SKM-1 treated with dmso at 0.1 percent for 144 hours (cell line): ENCODE data around the gene PHOX2A.

Source experiments
- DNase-seq: peaks from one replicate; lab custom pipeline; 2025; ENCODE audit not compliant: unreplicated experiment; lab: John Stamatoyannopoulos, UW

PHOX2A gene

DNA sequence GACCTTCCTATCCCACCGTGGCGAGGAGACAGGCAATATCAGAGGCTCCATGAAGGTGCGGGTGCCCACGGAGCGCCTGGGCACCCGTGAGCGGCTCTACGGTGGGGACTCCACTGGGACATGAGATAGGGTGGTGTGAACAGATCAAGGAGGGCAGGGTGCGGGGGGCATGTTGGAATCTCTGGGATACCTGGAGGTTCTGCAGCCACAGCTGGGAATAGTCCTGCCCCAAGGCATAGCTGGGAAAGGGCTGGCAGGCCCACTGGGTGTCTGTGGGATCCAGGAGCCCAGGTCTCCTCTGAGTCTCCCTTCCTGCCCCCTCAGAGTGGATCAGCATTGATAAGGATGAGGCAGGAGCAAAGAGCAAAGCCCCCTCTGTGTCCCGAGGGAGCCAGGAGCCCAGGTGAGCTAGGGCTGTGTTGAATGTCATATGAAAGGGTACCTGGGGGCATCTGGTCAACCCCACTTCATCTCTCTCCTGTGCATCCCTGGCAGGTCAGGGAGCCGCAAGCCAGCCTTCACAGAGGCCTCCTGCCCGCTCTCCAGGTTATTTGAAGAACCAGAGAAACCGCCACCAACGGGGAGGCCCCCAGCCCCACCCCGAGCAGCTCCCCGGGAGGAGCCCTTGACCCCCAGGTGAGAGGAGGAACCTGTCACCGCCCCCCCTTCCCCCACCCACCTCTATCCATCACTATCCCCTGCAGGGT, 8.5 kb downstream of the PHOX2A start:
- no peak for DNase-seq

DNA sequence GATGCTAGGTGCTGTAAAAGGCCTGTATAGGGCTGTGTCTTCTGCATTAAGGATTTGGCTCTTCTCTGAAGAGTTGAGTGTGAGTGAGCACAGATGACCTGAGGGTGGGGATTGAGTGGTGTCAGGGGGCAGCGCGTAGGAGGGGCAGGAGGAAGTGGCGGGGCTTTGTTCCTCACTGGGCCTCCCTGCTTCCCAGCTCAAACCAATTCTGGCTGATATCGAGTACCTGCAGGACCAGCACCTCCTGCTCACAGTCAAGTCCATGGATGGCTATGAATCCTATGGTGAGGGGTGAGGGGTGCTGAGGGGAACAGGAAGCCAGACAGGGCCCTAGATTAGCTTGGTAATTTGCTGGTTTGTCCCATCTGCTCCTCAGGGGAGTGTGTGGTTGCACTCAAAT, 9.1 kb downstream of the PHOX2A start:
- DNase-seq, result no peak

DNA sequence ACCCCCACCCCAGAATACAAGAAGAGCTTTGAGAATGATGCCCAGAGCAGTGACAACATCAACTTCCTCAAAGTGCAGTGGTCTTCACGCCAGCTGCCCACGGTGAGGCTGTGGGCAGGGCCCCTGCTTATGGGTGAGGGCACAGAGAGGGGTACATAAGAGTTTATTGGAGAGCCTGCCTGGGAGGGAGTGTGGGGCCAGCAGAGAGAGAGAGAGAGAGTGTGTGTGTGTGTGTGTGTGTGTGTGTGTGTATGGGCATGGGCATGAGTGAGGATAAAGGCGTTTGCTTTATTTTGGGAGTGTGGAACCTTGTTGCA, 9.5 kb downstream of the PHOX2A start:
- DNase-seq, result no peak

DNA sequence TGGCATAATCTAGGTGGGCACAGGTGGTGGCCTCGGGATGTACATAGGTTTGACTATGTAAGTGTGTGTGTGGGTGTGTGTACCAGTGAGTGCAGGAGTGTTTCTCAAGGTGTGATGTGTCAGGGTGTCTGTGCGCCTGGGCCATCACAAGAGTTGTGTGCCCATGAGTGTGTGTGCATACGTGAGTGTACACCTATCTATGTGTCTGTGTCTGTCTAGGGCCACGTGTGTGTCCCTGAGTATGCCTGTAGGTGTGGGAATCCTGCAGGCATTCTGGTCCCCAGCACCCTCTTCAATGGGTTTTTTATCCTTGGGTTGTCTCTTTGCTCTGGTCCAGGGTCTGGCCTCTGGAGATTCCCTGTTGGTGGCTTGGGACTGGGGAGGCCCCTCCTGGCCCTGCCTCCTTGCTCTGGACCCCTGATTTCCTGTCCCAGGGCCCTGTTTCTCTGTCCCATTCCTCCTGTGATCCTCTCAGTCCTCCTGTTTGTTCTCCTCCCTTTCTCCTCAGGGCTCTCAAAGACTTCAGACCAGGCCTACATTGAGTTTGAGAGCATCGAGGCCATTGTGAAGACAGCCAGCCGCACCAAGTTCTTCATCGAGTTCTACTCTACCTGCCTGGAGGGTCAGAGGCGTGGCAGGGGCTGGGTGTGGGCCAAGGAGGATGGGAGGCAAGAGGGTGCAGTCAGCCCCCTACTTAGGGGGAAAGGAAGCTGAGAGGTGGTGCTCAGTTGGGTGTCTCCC, 10.0 kb downstream of the PHOX2A start:
- no peak for DNase-seq

DNA sequence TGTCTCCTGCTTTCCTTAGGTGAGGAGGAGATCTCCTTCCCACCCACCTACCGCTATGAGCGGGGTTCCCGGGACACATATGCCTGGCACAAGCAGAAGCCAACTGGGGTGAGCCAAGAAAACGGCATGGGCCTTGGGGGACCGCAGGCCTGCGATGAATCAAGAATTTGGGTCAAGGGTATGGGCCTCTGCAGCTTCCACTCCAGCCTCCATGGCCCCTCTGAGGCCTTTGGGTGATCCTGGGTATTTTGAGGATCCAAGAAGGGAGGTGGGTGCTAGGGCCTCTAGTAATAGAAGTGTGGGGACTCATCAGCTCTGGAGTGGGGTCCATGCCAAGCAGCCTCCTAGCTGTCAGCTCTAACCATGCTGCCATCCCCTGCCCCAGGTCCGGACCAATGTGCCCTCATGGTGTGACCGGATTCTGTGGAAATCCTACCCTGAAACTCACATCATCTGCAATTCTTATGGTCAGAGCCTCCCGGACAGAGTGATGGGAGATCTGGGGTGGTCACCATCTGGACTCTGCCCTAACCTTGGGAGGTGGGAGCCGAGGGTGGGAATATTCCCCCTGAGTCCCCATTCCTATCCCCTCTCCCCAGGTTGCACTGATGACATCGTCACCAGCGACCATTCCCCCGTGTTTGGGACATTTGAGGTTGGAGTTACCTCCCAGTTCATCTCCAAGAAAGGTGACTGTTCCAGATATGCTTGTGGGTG, 10.8 kb downstream of the PHOX2A start:
- no peak for DNase-seq

DNA sequence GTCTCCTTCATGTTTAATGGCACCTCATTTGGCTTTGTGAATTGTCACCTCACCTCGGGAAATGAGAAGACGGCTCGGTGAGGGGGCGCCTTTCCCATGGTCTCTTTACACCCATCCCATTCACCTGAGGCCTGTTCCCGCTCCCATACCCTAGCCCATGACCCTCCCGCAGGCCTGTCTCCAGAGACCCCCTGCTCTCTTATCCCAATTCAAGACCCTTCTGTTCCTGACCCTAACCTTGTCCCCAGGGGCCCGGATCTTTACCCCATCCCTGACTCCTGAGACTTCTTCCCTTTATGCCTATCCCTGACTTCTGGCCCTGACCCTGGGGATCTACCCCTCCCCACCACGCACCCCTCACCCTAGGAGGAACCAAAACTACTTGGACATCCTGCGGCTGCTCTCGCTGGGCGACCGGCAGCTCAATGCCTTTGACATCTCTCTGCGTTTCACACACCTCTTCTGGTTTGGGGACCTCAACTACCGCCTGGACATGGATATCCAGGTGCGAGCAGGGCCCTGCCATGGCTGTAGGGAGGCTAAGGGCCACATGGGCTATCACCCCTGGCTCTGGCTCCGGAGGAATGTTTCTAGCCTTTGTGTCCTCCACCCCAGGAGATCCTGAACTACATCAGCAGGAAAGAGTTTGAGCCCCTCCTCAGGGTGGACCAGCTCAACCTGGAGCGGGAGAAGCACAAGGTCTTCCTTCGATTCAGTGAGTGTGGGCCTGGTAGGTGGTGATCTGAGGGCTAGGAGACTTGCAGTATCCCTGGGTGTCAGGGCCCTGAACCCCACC, 11.5 kb downstream of the PHOX2A start:
- DNase-seq, result no peak

DNA sequence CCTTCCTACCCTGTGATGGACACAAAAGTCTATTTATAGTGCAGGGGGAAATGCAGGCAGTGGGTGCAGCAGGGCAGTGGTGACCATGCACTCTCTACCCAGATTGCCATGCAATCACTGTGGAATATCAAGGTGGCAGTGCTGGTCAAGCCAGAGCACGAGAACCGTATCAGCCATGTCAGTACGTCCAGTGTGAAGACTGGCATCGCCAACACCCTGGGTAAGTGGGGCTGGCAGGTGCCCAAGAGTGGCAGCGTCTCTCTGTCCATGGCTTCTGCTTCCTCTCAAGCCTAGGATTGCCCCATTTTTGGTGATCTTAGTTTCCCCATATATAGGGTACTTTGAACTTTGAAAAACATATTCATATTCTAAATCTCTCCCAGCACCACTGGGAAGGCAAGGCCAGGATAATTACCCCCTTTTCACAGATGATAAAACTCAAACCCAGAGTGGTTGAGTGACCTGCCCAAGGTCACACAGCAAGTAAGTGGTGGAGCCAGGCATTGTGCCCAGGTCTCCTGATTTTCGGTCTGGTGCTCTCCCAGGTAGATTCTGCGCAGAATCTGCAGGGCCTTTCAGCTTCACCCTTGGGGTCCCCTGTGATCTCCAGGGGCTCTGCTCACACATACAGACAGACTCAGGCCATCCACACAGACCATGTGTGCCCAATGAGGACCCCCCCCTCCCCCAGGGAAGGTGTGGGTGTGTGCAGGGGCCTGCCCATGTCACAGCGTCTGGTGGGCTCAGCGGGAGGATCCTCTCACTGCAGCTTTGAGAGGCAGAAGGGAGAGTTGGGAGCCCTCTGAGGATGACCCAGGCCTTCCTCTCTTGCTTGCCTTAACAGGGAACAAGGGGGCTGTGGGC, 12.3 kb downstream of the PHOX2A start:
- DNase-seq, result no peak

DNA sequence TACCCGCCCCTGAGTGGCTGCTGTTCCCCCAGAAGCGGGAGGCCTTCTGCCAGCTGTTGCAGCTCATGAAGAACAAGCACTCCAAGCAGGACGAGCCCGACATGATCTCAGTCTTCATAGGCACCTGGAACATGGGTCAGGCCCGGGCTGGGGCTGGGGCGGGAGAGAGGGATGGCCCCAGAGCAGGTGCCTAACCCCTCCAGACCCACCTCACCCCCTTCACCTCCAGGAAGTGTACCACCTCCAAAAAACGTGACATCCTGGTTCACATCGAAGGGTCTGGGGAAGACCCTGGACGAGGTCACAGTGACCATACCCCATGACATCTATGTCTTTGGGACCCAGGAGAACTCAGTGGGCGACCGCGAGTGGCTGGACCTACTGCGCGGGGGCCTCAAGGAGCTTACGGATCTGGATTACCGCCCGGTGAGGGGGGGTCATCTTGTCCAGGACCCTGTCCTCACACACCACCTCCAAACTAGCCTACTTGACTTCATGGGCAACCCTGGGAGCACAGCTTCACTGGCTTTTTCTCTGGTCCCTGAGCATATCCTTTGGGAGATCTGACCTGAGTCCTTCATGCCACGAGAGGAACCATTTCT, 13.1 kb downstream of the PHOX2A start:
- no peak for DNase-seq

DNA sequence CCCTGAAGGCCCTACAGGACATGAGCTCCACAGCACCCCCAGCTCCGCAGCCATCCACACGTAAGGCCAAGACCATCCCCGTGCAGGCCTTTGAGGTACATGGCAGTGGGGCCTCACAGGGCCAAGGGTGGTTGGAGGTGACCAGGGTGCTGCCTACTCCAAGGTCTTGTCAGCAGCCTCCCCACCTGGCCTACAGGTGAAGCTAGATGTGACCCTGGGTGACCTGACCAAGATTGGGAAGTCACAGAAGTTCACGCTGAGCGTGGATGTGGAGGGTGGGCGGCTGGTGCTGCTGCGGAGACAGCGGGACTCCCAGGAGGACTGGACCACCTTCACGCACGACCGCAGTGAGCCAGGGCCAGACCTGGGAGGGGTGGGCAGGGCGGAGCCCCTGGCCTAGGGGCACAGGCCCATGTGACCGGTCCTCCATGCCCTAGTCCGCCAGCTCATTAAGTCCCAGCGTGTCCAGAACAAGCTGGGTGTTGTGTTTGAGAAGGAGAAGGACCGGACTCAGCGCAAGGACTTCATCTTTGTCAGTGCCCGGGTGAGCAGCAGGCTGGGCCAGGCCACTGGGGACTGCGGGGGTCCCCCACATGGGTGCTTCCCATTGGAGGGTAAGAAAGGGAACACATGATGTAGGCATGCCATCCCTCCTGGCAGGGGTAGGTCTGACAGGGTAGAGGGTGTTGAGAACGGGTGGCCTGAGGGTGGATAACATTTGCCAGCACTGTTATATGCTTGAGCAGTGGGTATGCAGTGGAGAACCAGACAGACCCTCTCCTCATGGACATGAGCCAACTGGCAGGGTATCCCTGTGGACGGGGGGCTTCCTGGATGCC, 13.8 kb downstream of the PHOX2A start:
- no peak for DNase-seq

DNA sequence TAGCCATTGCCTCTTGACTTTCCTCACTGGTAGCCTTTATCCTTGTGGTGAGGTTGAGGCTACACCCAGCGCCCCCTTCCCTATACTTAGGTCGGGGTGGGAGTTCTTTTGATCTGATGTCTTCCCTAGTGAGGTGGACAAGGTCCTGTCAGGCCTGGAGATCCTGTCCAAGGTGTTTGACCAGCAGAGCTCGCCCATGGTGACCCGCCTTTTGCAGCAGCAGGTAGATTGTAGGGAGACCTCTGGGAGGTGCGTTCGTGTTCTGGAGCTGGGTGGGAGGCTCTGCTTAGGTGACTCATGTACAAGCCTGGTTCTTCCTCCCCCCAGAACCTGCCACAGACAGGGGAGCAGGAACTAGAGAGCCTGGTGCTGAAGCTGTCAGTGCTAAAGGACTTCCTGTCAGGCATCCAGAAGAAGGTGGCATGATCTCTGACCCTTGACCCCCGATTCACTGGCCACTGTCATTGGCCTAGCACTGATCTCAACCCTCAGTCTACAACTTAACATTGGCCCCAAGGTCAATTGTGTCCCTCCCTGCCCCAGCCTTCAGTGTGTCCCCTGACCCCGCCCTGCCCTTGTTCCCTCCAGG, 14.5 kb downstream of the PHOX2A start:
- DNase-seq, result no peak

DNA sequence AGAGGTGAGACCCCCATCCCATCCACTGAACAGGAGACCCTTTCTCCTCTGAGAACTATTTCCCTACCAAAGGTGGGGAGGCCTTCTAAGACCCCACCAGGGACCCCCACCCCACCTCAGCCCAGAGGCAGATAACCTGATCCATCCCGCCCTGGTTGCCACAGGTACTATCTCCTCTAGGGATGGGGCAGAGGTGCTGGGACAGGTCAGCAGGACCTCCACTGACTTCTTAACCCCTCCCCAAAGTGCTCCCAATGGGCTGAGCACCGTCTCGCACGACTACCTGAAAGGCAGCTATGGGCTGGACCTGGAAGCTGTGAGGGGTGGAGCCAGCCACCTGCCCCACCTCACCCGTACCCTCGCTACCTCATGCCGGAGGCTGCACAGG, 15.1 kb downstream of the PHOX2A start:
- no peak for DNase-seq

DNA sequence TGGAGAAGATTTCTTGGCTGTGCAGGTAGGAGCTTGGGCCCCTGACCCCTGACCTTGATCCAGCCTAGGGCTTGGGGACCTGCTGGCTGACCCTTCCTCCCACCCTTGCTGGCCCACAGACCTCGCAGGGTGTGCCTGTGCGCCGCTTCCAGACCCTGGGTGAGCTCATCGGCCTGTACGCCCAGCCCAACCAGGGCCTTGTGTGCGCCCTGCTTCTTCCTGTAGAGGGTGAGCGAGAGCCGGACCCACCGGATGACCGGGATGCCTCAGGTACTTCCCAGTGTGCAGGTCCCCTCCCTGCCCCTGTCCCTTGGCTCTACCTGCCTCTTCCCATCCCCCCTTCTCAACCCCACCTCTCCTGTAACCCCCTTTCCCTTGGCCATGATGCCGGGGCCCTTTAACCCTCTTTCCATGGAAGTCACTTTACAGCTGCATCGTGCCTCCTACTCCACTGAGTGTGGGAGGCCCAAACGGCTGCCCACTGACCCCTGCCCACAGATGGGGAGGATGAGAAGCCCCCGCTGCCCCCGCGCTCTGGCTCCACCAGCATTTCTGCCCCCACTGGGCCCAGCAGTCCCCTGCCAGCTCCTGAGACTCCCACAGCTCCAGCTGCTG, 15.6 kb downstream of the PHOX2A start:
- no peak for DNase-seq

DNA sequence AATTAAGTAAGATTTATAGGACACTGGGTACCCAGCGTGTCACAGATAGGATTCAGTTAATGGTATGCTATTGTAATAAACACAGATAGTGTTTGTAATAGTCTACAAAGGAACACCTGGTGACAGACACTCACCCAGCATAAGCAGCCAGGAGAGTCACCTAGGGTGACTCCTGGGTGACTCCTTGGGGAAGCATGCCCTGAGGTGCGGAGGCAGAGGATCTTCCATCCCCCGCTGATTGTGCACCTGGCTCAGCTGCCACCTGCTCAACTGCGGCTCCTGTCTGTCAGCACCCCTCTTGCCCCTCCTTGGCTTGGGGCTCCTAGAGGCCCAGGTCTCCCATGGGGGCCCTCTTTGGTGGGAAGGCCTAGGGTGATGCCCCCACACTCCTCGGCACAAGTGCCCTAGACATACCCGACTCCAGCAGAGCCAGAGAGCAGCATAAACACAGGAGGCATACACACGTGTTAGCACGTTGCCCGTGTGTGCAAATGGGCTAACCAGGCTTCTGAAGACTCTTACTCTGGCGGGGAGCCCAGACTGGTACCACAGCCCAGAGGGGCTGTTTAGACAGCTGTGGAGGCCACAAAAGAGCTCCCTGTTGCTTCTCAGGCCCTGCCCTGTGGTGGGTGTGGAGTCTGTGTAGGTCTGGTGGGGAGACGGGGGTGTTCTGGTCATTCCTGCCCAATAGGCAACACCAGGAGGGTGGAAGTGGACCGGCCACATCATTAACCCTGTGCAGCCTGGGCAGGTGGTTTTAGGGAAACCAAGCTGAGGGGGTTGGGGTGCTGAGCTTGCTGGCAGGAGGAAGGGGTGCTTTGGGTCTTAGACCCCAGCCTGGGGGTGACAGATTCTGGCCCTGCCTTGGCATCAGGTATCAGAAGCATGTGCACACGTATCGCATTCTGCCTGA, 16.4 kb downstream of the PHOX2A start:
- DNase-seq, result no peak

DNA sequence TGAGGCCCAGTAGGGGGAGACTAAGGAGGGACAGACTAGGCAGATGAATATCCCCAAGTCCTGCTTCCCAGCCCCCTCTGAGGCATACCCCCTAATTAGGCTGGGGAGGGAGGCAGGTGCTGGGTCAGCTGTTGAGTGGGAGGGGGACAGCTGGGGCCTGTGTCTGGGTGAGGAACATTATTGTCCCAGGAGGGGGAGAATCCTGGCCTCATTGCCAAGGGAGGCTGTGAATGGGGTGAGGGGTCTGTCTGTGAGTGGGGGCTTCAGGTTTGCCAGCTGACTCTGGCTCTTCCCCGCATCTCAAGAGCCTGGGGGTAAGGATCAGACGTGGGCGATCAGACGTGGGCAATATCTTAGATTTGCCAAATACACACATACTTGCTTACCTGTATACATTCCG, 17.3 kb downstream of the PHOX2A start:
- no peak for DNase-seq

DNA sequence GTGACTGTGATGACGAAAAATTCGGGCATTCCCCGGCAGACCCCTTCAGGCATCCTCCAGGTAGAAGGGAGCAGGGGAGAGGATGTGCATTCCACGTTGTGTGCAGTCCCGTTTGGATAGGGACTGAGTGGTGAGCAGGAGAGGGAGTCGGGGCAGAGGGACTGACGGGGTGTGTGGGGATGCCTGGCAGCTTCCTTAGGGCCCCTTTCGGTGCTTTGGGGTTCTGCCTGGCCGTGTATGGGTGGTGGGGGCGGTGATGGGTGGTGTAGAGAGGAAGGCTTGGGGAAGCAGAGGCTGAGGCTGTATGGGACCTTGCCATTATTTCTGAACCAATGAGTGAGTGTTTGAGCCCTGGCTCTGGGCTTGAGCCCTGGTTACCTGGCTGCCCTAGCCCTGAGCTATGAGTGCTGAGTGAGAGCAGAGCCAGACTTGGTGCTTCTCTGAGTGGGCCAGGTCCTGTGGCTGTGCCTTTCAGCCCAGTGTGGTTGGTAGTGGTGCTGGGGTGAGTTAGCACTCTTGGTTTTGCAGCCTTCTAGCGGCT, 18.5 kb downstream of the PHOX2A start:
- no peak for DNase-seq

DNA sequence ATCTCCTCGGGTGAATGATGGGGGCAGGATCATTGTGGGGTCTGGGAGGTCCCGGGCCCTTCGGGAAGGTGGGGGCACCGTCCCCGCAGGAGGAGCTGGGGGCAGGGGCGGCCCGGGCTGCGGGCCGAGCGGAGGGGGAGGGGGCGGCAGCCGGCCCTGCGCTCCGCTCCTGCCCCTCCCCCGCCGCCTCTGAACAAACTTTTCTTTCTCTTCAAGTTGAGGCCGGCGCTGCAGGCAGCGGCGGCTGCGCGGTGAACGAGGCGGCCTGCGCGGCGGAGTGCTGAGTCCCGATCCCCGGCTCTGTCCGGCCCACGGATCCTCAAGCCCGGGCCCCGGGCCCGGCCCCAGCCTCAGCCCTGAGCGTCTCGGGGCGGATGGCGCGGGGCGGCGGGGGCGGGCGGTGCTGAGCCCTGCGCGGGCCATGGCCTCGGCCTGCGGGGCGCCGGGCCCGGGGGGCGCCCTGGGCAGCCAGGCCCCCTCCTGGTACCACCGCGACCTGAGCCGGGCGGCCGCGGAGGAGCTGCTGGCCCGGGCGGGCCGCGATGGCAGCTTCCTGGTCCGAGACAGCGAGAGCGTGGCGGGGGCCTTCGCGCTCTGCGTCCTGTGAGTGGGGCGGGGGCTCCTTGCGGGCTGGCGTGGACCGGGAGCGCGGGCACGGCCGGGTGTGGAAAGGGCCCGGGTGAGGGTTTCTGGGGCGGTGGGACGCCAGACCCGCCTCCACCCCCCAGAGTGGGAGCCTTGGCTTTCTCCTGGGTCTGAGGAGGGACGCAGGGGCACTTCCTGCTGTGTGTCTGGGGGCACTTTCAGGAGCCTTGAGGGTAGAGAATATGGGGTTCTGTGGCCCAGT, 19.2 kb downstream of the PHOX2A start, which contains the start of gene INPPL1:
Gene INPPL1, plus strand, starts transcription at position 204 of the 847 bp plus-strand sequence. Its CDS starts 218 bp downstream, at position 422.
- no peak for DNase-seq
